Measurements from ENCODE around the gene EPB41L2.

EPB41L2 gene

DNA sequence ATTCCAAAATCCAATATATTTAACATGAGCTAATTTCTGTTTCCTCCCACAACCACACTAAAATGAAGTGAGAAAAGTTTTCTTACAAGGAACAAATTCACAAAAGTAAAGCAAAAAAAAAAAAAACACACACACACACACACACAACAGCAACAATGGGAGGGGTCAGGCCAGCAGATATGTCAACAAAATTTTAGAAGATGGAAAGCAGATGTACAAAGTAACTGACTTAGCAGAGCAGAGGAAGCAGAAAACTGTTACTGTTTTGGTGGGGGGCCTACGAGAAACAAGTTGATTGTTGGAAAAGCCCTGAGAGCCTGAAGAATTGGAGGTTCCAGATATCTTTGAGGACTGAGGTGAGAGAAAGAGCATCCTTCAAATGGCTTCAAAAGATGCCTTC is 11.7 kb downstream of the EPB41L2 start:
- H3K4me2 ChIP-seq (ENCODE audit: low read length) = no peak overlapping the region
- no peaks in the 10 kb centered on the region for H3K4me1 ChIP-seq (ENCODE audit: low read length)
- H4K20me1 ChIP-seq (ENCODE audit: insufficient read depth, low read length) = no peaks in the 10 kb centered on the region
- H3K4me3 ChIP-seq (ENCODE audit: low read length) = no peak overlapping the region
- H3K9me3 ChIP-seq (ENCODE audit: insufficient read depth, low read length) = no peaks in the 10 kb centered on the region
- H3K27ac ChIP-seq (ENCODE audit: low read length) = no peak overlapping the region
- no peaks in the 10 kb centered on the region for H3K79me2 ChIP-seq (ENCODE audit: low read length)
- no peak for TF ChIP-seq EZH2phosphoT487 (IDR thresholded peaks at IDR 0.05; ENCODE audit: low read depth)
- TF ChIP-seq, protein P1, sequence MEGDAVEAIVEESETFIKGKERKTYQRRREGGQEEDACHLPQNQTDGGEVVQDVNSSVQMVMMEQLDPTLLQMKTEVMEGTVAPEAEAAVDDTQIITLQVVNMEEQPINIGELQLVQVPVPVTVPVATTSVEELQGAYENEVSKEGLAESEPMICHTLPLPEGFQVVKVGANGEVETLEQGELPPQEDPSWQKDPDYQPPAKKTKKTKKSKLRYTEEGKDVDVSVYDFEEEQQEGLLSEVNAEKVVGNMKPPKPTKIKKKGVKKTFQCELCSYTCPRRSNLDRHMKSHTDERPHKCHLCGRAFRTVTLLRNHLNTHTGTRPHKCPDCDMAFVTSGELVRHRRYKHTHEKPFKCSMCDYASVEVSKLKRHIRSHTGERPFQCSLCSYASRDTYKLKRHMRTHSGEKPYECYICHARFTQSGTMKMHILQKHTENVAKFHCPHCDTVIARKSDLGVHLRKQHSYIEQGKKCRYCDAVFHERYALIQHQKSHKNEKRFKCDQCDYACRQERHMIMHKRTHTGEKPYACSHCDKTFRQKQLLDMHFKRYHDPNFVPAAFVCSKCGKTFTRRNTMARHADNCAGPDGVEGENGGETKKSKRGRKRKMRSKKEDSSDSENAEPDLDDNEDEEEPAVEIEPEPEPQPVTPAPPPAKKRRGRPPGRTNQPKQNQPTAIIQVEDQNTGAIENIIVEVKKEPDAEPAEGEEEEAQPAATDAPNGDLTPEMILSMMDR (IDR thresholded peaks at IDR 0.05; ENCODE audit: low read depth, low read length) = no peak
- H3K9ac ChIP-seq (ENCODE audit: low read length) = no peak overlapping the region
- no peaks in the 10 kb centered on the region for H3K27me3 ChIP-seq (ENCODE audit: low read depth, low read length)
- H3K36me3 ChIP-seq (replicated peaks; ENCODE audit: low read depth, low read length) = no peaks in the 10 kb centered on the region
- H2AFZ ChIP-seq (ENCODE audit: low read depth, low read length) = no peak overlapping the region

- Histone ChIP-seq H3K9me3 (ENCODE audit: insufficient read depth, low read length) (no peaks in the 10 kb centered on the region), H3K4me1 (ENCODE audit: low read length) (no peaks in the 10 kb centered on the region), H2AFZ (ENCODE audit: low read depth, low read length) (no peak overlapping the region), H3K27ac (ENCODE audit: low read length) (no peak overlapping the region), H3K9ac (ENCODE audit: low read length) (no peak overlapping the region), H4K20me1 (ENCODE audit: insufficient read depth, low read length) (no peaks in the 10 kb centered on the region), H3K79me2 (ENCODE audit: low read length) (no peaks in the 10 kb centered on the region), H3K27me3 (ENCODE audit: low read depth, low read length) (no peaks in the 10 kb centered on the region), H3K4me3 (ENCODE audit: low read length) (no peak overlapping the region), H3K36me3 (replicated peaks; ENCODE audit: low read depth, low read length) (no peaks in the 10 kb centered on the region), H3K4me2 (ENCODE audit: low read length) (no peak overlapping the region)
- TF ChIP-seq, protein P1 (IDR thresholded peaks at IDR 0.05; ENCODE audit: low read depth, low read length) = no peak
- TF ChIP-seq EZH2phosphoT487 (IDR thresholded peaks at IDR 0.05; ENCODE audit: low read depth) = no peak
Measured at GRCh38 chr6:131049608-131050007, 13.4 kb downstream of the EPB41L2 start.

GRCh38 chr6:131048933-131049515 is 14.0 kb downstream of the EPB41L2 start:
- no peaks in the 10 kb centered on the region for H3K9me3 ChIP-seq (ENCODE audit: insufficient read depth, low read length)
- no peak overlapping the region for H3K9ac ChIP-seq (ENCODE audit: low read length)
- no peaks in the 10 kb centered on the region for H3K36me3 ChIP-seq (replicated peaks; ENCODE audit: low read depth, low read length)
- no peaks in the 10 kb centered on the region for H3K27me3 ChIP-seq (ENCODE audit: low read depth, low read length)
- H2AFZ ChIP-seq (ENCODE audit: low read depth, low read length) = no peak overlapping the region
- H3K4me2 ChIP-seq (ENCODE audit: low read length) = no peak overlapping the region
- H3K4me1 ChIP-seq (ENCODE audit: low read length) = no peaks in the 10 kb centered on the region
- no peak overlapping the region for H3K27ac ChIP-seq (ENCODE audit: low read length)
- TF ChIP-seq EZH2phosphoT487 (IDR thresholded peaks at IDR 0.05; ENCODE audit: low read depth) = no peak
- TF ChIP-seq, protein P1 (IDR thresholded peaks at IDR 0.05; ENCODE audit: low read depth, low read length) = no peak
- H3K4me3 ChIP-seq (ENCODE audit: low read length) = no peak overlapping the region
- no peaks in the 10 kb centered on the region for H4K20me1 ChIP-seq (ENCODE audit: insufficient read depth, low read length)
- no peaks in the 10 kb centered on the region for H3K79me2 ChIP-seq (ENCODE audit: low read length)

- H4K20me1 ChIP-seq (ENCODE audit: insufficient read depth, low read length) = no peaks in the 10 kb centered on the region
- H3K4me3 ChIP-seq (ENCODE audit: low read length) = no peak overlapping the region
- no peak for TF ChIP-seq EZH2phosphoT487 (IDR thresholded peaks at IDR 0.05; ENCODE audit: low read depth)
- TF ChIP-seq, protein P1 (IDR thresholded peaks at IDR 0.05; ENCODE audit: low read depth, low read length) = no peak
- no peaks in the 10 kb centered on the region for H3K4me1 ChIP-seq (ENCODE audit: low read length)
- H3K27me3 ChIP-seq (ENCODE audit: low read depth, low read length) = no peaks in the 10 kb centered on the region
- H3K9me3 ChIP-seq (ENCODE audit: insufficient read depth, low read length) = no peaks in the 10 kb centered on the region
- H3K79me2 ChIP-seq (ENCODE audit: low read length) = no peaks in the 10 kb centered on the region
- no peak overlapping the region for H3K4me2 ChIP-seq (ENCODE audit: low read length)
- H3K27ac ChIP-seq (ENCODE audit: low read length) = no peak overlapping the region
- no peak overlapping the region for H2AFZ ChIP-seq (ENCODE audit: low read depth, low read length)
- H3K36me3 ChIP-seq (replicated peaks; ENCODE audit: low read depth, low read length) = no peaks in the 10 kb centered on the region
- no peak overlapping the region for H3K9ac ChIP-seq (ENCODE audit: low read length)
Measured at GRCh38 chr6:131048459-131048858, 14.6 kb downstream of the EPB41L2 start.
